Fibroblast of lung (primary cell): ENCODE measurements around the gene IL1A. TPM values are rescaled to one million over a fixed set of nuclear protein-coding genes. Genes with fewer than 3 reads are reported as not detected.

Experiments
- DNase-seq, 2 donors: peaks; one replicate each; pipeline versions ENCODE4 v3.0.0 to v3.0.0-alpha.2; 2010; ENCODE audit warnings: low read depth in 2 of 2
- H2AFZ ChIP-seq: 2 replicates; pipeline ENCODE4 v1.5.1; 2012; ENCODE audit warnings: low read length, control low read depth, inconsistent platforms
- H3K27ac ChIP-seq: 2 replicates; pipeline ENCODE4 v1.5.1; 2011; ENCODE audit warnings: low read length, control low read depth; ENCODE audit not compliant: insufficient read depth
- H3K27me3 ChIP-seq: 2 replicates; pipeline ENCODE4 v1.5.1; 2011; ENCODE audit warnings: mild to moderate bottlenecking, low read length; ENCODE audit not compliant: control insufficient read depth, insufficient read depth
- H3K36me3 ChIP-seq: 2 replicates; pipeline ENCODE4 v1.5.1; 2011; ENCODE audit warnings: low read length; ENCODE audit not compliant: control insufficient read depth, insufficient read depth
- H3K4me1 ChIP-seq: 2 replicates; pipeline ENCODE4 v1.5.1; 2011; ENCODE audit warnings: low read length; ENCODE audit not compliant: control insufficient read depth, insufficient read depth; ENCODE audit errors: extremely low read depth
- H3K4me2 ChIP-seq: 2 replicates; pipeline ENCODE4 v1.5.1; 2011; ENCODE audit warnings: low read length, control low read depth; ENCODE audit not compliant: insufficient read depth; ENCODE audit errors: extremely low read depth
- H3K4me3 ChIP-seq, 4 experiments: fragments of 200-600 bp in 1 of 4; sonication (generic) in 1 of 4; replicated peaks in 1 of 4; 2 replicates each; pipeline ENCODE4 v1.5.1; 2011 to 2016; ENCODE audit warnings: low read length in 4 of 4, low read depth in 3 of 4, mild to moderate bottlenecking in 3 of 4, control low read depth in 2 of 4, inconsistent platforms in 1 of 4, mixed read lengths in 1 of 4; ENCODE audit not compliant: insufficient read depth in 1 of 4; ENCODE audit errors: control extremely low read depth in 1 of 4
- H3K79me2 ChIP-seq: 2 replicates; pipeline ENCODE4 v1.5.1; 2012; ENCODE audit warnings: mild to moderate bottlenecking, low read length, inconsistent platforms; ENCODE audit not compliant: control insufficient read depth, insufficient read depth
- H3K9ac ChIP-seq: 2 replicates; pipeline ENCODE4 v1.5.1; 2011; ENCODE audit warnings: mild to moderate bottlenecking, low read length, control low read depth; ENCODE audit not compliant: insufficient read depth
- H3K9me3 ChIP-seq: 2 replicates; pipeline ENCODE4 v1.5.1; 2012; ENCODE audit warnings: low read depth, low read length; ENCODE audit not compliant: control insufficient read depth, insufficient read depth
- H4K20me1 ChIP-seq: 2 replicates; pipeline ENCODE4 v1.5.1; 2011; ENCODE audit warnings: low read length; ENCODE audit not compliant: control insufficient read depth, insufficient read depth; ENCODE audit errors: extremely low read depth
- CTCF ChIP-seq, 2 donors: IDR thresholded peaks in 1 of 2; conservative IDR thresholded peaks in 1 of 2; 1 replicate in 1 of 2; 2 replicates in 1 of 2; pipeline ENCODE4 v1.5.1; 2011 to 2012; ENCODE audit warnings: low read length in 2 of 2, control low read depth in 1 of 2, inconsistent platforms in 1 of 2, low read depth in 1 of 2, mild to moderate bottlenecking in 1 of 2
- EZH2 ChIP-seq: IDR thresholded peaks from 2 replicates; pipeline ENCODE4 v1.5.1; 2012; ENCODE audit warnings: low read length, control low read depth, mild to moderate bottlenecking; ENCODE audit errors: missing control alignments
- polyA plus RNA-seq, 2 donors: library from polyadenylated mRNA; depleted of rRNA in 1 of 2; stranded (reverse) in 1 of 2; unstranded in 1 of 2; fragments of >200 nt; gene quantifications; 2 replicates each; pipeline ENCODE4 v1.2.1, GENCODE V29; 2011 to 2012; ENCODE audit warnings: missing spikeins in 1 of 2
- total RNA-seq: library from RNA; depleted of rRNA; stranded (reverse); fragments of >200 nt; gene quantifications from 2 replicates; pipeline ENCODE4 v1.2.1, GENCODE V29; 2014

The IL1A gene
- total and polyA plus RNA-seq, 2 donors (not counting 1 experiment from before 2014, with no cell fraction given) = 0.07 to 0.17 TPM

- Histone ChIP-seq H4K20me1 (no peaks in the 10 kb centered on the region), H3K27ac (no peak overlapping the region), H3K9me3 (no peaks in the 10 kb centered on the region), H3K4me3 (no peak overlapping the region), H3K36me3 (no peaks in the 10 kb centered on the region), H3K4me2 (no peak overlapping the region), H2AFZ (no peak overlapping the region), H3K79me2 (no peaks in the 10 kb centered on the region), H3K27me3 (no peaks in the 10 kb centered on the region), H3K9ac (no peak overlapping the region), H3K4me1 (no peaks in the 10 kb centered on the region)
- peak in 1 of 2 donors; percentile 15 for DNase-seq
- TF ChIP-seq CTCF (conservative IDR thresholded peaks at IDR 0.05 in 1 of 2, IDR thresholded peaks at IDR 0.05 in 1 of 2; ENCODE audit: low read depth in 1 of 2, low read length in 2 of 2) (no peak), EZH2 (no peak)
Measured at GRCh38 chr2:112821142-112821541, 36.8 kb upstream of the IL1A start.

- Histone ChIP-seq H3K4me1 (no peaks in the 10 kb centered on the region), H3K9ac (no peak overlapping the region), H3K27me3 (no peaks in the 10 kb centered on the region), H3K9me3 (no peaks in the 10 kb centered on the region), H3K4me3 (no peak overlapping the region), H4K20me1 (no peaks in the 10 kb centered on the region), H3K79me2 (no peaks in the 10 kb centered on the region), H3K27ac (no peak overlapping the region), H2AFZ (no peak overlapping the region), H3K4me2 (no peak overlapping the region), H3K36me3 (no peaks in the 10 kb centered on the region)
- DNase-seq = no peak
- TF ChIP-seq EZH2 (no peak), CTCF (conservative IDR thresholded peaks at IDR 0.05 in 1 of 2, IDR thresholded peaks at IDR 0.05 in 1 of 2; ENCODE audit: low read depth in 1 of 2, low read length in 2 of 2) (no peak)
Measured at GRCh38 chr2:112820343-112820742, 36.0 kb upstream of the IL1A start.

GRCh38 chr2:112819081-112819480 is 34.8 kb upstream of the IL1A start:
- Histone ChIP-seq H3K36me3 (no peaks in the 10 kb centered on the region), H3K9me3 (no peaks in the 10 kb centered on the region), H3K79me2 (no peaks in the 10 kb centered on the region), H3K9ac (no peak overlapping the region), H3K4me3 (no peak overlapping the region), H3K27ac (no peak overlapping the region), H3K27me3 (no peaks in the 10 kb centered on the region), H4K20me1 (no peaks in the 10 kb centered on the region), H3K4me2 (no peak overlapping the region), H3K4me1 (no peaks in the 10 kb centered on the region), H2AFZ (no peak overlapping the region)
- TF ChIP-seq EZH2 = no peak
- TF ChIP-seq CTCF (conservative IDR thresholded peaks at IDR 0.05 in 1 of 2, IDR thresholded peaks at IDR 0.05 in 1 of 2; ENCODE audit: low read depth in 1 of 2, low read length in 2 of 2) = no peak
- no peak for DNase-seq
